Activated CD8-positive, alpha-beta memory T cell treated with anti-CD3 and anti-CD28 coated beads for 36 hours (primary cell): ENCODE measurements around the gene EFR3B. TPM values are rescaled to one million over a fixed set of nuclear protein-coding genes. Genes with fewer than 3 reads are reported as not detected.
"Not testable (repeated sequence)": the region's sequence is repeated elsewhere in the genome, so short reads cannot be mapped to it uniquely, and the experiment has no call there.

ENCODE experiments used
- CTCF ChIA-PET: fragments of 350-600 bp; sonication (Branson Sonifier 250); formaldehyde crosslinking; loops from one replicate; lab custom pipeline; 2021; ENCODE audit warnings: antibody characterized with exemption; lab: Charles Lee
- POLR2A ChIA-PET: fragments of 350-600 bp; sonication (Branson Sonifier 250); formaldehyde crosslinking; loops from one replicate; lab custom pipeline; 2021; ENCODE audit warnings: antibody characterized with exemption; lab: Charles Lee
- total RNA-seq, 2 experiments: library from RNA; stranded (reverse); gene quantifications; one replicate each; pipeline ENCODE4 v1.2.3, GENCODE V29; 2021

Gene EFR3B, protein sequence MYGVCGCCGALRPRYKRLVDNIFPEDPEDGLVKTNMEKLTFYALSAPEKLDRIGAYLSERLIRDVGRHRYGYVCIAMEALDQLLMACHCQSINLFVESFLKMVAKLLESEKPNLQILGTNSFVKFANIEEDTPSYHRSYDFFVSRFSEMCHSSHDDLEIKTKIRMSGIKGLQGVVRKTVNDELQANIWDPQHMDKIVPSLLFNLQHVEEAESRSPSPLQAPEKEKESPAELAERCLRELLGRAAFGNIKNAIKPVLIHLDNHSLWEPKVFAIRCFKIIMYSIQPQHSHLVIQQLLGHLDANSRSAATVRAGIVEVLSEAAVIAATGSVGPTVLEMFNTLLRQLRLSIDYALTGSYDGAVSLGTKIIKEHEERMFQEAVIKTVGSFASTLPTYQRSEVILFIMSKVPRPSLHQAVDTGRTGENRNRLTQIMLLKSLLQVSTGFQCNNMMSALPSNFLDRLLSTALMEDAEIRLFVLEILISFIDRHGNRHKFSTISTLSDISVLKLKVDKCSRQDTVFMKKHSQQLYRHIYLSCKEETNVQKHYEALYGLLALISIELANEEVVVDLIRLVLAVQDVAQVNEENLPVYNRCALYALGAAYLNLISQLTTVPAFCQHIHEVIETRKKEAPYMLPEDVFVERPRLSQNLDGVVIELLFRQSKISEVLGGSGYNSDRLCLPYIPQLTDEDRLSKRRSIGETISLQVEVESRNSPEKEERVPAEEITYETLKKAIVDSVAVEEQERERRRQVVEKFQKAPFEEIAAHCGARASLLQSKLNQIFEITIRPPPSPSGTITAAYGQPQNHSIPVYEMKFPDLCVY
- under 1 TPM; 0.17 to 0.25 TPM for total RNA-seq

DNA sequence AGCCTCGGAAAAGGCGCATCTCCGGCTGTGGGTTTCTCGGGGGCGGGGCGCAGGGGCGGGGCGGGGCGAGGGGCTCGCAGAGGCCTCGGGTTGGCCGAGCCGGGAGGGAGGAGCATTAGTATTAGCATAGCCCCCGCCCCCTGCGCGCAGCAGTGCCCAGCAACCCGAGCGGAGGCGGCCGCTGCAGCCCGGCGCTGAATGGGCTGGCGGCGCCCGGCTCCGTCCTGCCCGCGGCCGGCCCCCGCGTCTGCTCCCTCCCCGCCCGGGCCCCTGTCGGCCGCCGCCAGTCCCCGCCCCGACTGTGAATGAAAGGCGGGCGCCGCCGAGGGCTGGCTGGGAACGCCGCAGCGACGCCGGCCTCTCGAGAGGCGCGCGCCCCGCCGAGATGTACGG is at the start of gene EFR3B:
EFR3B (plus strand) TSS at position 149 of the 393 bp plus-strand sequence; CDS start at position 386, 237 bp downstream.
- ChIA-PET CTCF (no interaction called here), POLR2A (no interaction called here)

DNA sequence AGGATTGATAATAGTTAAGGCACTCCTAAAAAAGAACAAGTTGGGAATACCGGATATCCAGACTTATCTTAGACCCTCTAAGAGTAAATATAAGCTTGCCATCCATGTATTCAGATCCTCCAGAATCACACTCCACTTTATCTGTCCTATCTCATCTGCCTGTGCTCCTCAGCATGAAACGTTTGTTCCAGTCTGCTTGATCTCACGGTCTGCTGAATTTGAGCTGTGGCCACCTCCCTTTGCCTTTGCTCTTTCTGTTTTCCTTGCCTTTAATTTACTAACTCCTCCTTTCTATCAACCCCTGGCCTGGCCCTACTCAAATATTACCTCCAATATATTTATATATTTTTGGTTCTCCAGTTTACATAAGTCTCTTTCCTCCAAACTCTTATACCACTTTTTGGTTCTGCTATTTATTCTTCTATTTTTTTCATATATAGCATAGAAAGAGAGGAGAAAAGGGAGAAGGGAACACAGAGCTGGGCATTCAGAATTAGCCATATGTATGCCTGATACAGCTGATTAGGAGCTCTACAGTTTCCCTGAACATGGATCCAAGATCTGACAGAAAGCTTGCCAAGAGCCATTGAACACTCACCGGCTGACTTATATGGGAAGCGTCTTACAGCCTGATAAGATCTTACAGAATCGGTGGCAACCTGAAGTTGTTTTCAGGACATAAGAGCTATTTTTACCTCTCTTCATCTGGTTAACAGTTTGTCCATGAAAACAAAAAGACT is 48.3 kb upstream of the EFR3B start:
- POLR2A ChIA-PET = interaction anchor here (0.6 kb wide), 1 partner anchor 256 kb away, joined by 3 read pairs; no protein-coding TSS in a partner anchor
- CTCF ChIA-PET = interaction anchor here (1.4 kb wide), 1 partner anchor 18 kb away, joined by 5 read pairs; no protein-coding TSS in a partner anchor

DNA sequence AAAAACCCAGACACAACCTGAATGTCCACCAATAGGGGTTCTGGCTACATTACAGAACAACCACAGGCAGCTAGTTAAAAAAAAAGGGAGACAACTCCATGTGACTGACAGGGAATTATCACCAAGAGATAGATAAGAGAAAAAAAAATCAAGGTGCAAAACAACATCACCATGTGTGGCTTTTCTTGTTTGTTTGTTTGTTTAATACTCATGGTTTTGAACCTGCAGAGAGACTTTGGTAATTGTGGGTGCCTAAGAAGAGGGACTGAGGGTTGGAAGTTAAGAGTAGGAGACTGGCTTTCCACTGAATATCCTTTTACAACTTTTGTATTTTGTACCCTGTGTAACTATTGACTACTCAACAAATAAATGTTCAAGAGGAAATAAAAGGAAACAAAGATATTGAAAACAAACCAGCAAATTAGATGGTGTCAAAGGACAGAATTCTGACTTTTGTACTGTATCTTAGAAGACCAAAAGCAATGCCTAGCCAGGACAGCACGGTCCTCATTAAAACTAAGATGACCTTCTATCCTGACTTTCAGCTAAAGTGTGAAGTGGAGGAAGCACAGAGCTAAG is 47.6 kb upstream of the EFR3B start:
- POLR2A ChIA-PET = interaction anchor here (0.6 kb wide), 1 partner anchor 256 kb away, joined by 3 read pairs; no protein-coding TSS in a partner anchor
- CTCF ChIA-PET = interaction anchor here (0.6 to 1.4 kb wide), 2 partner anchors 14 to 19 kb away, joined by 3 to 5 read pairs; no protein-coding TSS in a partner anchor

DNA sequence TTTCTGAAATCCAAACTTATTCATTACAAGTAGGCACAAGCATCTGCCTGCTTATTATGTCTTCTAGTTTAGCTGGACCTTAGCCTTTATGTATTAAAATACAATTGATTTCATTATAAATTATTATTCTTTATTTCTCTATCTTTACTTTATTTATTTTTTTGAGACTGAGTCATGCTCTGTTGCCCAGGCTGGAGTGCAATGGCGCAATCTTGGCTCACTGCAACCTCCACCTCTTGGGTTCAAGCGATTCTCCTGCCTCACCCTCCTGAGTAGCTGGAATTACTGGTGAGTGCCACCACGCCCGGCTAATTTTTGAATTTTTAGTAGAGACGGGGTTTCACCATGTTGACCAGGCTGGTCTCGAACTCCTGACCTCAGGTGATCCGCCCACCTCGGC is 42.8 kb upstream of the EFR3B start:
- CTCF ChIA-PET = not testable (repeated sequence)

DNA sequence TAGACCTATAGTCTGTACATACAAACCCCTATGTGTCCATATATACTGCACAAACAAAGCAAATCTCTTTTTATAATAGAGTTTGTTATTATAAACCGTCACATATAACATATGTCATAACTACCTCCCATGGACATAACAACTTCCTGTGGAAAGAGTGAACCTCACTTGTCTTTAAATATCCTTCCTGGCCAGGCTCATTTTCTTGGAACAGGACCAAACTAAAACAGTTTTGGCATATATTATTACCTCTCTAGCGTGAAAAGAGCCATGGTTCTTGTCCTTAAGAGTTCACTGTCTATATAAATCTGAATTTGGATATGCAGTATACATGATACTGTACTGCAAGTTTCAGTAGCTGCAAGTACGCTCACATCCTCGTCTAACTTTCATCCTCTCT is 41.8 kb upstream of the EFR3B start:
- ChIA-PET CTCF (no interaction called here), POLR2A (no interaction called here)

More for the DNA sequence above, 42.8 kb upstream of the EFR3B start:
- POLR2A ChIA-PET = not testable (repeated sequence)

DNA sequence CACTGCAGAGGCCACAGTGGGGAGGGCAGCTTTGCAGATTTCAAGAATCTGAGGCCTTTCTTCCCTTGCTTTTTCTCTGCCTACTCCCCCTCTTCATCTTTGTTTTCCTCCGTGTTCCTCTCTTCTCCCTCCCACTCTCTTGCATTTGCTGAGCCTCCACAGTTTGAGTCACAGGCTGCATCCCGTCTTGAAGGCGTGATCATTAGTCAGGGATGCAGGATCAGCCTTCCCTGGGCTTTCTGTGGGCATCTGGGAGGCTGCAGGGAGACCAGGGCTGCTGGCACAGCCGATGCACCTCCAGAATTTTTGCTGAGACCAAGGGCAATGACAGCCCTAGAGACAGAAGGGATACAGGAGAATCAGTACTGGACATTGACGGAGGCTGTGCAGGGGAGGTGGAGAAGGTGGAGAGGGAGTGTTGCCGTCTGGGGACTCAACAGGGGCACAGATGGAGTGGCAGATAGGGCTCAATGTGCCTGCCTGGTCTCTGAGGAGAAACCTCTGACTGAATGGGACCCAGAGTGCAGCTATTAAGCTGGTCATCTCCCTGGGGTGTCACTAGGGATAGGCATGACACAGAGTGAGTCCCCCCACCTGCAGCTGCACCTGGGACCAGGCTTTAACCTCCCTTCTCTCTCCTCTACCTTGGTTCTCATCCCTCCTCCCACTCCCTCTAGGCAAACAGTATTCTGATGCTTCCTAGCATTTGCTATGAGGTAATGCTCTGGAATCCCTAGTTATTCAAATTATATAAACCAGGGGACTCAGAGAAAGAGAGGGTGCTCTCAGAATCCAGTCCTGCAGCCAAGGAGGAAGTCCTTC is 41.2 kb upstream of the EFR3B start:
- POLR2A ChIA-PET = no interaction called here
- CTCF ChIA-PET = no interaction called here

DNA sequence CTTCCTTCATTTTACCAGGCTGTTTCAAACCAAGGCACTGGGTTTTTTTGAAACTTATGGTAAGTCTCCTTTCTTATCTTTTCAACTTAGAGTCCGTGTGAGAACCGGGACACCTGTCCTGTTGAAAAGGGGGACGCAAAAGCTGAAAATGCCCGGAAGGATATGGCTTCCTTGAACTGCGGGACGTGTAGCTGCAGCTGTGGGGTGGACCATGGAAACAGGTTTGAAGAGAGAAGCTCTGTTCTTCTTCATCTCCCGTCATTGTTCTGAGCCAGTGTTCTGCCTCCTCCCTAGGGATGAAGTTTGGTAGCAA is 40.6 kb upstream of the EFR3B start:
- ChIA-PET POLR2A (no interaction called here), CTCF (no interaction called here)

DNA sequence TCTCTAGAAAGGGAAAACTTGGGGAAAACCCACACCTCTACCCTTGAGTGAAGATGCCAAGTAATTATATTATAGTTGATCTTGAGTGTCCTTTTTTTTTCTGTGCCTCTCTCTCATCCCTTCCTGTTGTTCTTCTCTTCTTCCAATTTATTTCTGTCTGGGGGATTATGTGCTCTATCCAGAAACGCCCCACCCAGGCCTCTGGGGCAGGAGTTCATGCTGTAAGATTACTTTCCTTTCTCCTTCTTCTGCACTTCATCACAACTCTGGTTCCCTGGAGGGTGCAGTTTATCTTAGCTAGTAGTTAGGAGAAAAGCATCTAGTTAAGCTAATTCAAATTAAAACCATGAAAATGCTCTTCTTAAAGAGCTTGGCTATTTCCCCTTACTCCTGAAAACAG is 39.8 kb upstream of the EFR3B start:
- ChIA-PET POLR2A (no interaction called here), CTCF (interaction anchor here (0.6 kb wide), 1 partner anchor 13 kb away, joined by 3 read pairs; no protein-coding TSS in a partner anchor)

DNA sequence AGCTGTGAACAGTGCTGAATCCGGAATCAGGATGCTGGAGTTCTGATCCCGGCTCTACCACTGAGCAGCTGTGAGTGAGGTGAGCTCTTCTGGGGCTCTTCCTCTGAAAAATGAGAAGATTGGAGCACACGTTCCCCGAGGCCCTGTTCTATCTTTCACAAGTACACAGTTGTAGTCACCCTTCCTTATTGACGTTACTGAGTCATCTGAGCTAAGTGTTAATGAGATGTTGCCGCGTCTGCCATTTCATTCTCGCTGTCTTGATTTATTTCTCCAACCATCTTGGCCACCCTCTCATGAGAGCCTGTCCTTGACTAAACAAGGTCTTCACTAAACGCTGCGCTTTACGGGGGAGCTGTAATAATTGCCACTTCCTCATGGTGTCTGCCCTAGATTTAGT is 31.9 kb upstream of the EFR3B start:
- ChIA-PET POLR2A (no interaction called here), CTCF (no interaction called here)

DNA sequence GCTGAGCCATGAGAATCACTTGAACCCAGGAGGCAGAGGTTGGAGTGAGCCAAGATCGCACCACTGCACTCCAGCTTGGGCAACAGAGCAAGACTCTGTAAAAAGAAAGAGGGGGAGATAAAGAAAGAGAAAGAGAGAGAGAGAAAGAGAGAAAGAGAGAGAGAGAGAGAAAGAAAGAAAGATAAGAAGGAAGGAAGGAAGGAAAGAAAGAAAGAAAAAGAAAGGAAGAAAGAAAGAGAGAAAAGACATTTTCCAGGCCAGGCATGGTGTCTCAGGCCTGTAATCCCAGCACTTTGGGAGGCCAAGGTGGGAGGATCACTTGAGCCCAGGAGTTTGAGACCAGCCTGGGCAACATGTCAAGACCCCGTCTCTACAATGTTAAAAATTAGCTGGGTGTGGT is 30.5 kb upstream of the EFR3B start:
- ChIA-PET POLR2A (interaction anchor here (0.7 kb wide), 1 partner anchor 34 kb away, joined by 4 read pairs; no protein-coding TSS in a partner anchor), CTCF (interaction anchor here (1.4 kb wide), 1 partner anchor 11 kb away, joined by 3 read pairs; no protein-coding TSS in a partner anchor)

DNA sequence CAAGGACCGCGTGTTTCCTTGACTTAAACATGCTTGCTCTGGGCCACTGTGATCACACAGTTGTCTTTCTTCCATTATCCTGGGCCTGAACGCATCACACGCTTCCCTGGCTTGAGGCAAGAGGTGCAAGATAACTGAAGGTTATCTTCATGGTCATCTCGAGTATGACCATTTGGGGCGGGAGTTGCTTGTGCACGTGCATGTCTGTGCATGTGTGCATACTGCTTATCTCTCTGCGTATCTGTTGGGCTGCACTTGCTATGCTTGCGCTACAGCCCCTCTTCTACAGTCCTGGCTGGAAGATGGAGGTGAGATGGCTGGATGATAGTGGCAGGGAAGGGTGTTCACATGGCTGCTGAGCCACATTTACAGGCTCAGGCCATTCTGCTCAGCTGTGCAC is 27.2 kb upstream of the EFR3B start:
- ChIA-PET CTCF (interaction anchor here (1.7 kb wide), 1 partner anchor 12 kb away, joined by 3 read pairs; no protein-coding TSS in a partner anchor), POLR2A (no interaction called here)

DNA sequence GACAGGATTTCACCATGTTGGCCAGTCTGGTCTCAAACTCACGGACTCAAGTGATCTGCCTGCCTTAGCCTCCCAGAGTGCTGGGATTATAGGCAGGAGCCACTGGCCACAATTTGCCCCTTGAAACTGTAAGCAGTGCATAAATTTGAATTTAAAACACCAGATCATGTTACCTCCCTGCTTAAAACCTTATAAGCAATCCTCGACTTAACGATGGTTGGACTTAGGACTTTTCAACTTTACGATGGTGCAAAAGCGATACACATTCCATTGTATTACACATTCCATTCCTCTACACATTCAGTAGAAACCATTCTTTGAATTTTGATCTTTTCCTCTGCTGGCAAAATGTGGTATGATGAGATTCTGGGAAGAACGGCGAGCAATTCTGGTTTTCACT is 23.2 kb upstream of the EFR3B start:
- CTCF ChIA-PET = no interaction called here
- POLR2A ChIA-PET = no interaction called here

DNA sequence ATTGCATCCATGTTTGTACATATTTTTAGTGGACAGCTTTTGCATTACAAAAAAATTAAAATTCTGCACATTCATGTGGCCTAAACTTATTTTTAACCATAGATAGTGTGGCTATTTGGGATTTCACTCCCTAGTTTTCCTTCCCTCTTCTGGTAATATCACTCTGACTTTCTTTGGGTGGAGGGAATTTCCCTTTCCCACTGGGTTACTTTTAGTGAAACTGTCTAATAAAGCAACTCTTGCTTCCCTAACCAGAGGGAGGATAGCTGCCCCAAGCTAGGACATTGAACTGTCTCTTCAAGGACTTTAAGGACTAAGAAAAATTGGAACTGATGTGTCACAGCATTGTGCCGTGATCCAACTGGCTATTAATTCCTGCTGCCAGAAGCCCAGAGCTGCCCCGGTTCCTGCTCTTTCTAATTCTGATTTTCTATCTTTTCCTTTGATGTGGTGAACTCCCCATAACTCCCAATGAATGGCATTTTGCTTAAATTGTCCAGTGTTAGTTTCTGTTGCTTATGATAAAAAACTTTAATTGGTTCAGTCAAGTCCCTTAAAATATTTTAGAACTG is 20.0 kb upstream of the EFR3B start:
- ChIA-PET CTCF (interaction anchor here (1.4 kb wide), 1 partner anchor 10 kb away, joined by 3 read pairs; no protein-coding TSS in a partner anchor), POLR2A (no interaction called here)

DNA sequence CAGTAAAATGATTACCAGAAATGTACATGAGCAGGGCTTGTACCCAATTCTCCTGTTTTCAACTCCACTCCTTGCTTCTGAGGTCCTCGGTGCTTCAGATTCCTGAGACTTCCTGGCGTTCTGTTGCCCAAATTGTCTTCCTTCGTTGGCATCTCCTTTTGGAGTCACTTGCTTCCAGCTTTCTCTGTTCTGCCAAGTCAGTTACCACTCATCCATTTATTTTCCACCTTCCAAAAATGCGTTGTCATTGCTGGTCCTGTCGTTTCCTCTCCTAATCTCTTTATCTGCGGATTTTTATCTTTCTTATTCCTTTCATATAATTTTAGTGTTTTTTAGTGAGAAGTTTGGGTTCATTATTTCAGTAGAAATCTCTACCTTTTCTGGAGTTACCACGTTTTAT is 18.5 kb upstream of the EFR3B start:
- ChIA-PET CTCF (no interaction called here), POLR2A (no interaction called here)

DNA sequence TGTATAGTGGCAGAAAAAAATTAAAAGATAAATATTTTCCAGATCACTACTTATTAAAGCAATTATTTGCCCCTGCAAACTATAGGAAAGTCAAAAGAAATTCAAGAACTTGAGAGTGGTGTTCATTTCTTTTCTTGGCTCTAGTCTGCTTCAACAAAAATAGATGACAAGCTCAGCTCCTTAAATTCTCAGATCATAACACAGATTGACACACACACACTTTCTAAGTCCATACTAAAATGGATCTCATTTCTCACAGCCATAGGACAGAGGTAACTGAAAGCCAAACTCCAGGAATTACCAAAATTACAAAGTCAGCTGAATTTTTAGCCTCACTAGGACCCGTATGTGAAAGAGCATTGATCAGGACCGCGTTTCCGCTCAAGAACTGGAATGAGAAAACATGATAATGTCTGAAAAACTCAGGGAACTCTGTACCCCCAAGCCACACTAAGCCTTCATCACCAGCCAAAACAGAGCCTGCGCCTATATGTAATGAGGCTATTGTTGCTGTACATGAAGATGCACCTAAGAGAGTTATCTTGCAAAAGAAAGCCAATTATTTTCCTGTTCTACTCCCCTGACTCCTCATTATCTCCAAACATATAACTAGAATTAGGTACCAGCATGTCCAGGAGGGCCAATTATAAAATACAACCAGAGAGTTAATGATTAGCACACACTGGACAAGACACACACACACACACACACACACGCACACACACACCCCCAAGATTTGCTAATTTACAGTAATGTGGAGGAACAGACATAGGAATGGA is 16.5 kb upstream of the EFR3B start:
- ChIA-PET CTCF (no interaction called here), POLR2A (no interaction called here)

DNA sequence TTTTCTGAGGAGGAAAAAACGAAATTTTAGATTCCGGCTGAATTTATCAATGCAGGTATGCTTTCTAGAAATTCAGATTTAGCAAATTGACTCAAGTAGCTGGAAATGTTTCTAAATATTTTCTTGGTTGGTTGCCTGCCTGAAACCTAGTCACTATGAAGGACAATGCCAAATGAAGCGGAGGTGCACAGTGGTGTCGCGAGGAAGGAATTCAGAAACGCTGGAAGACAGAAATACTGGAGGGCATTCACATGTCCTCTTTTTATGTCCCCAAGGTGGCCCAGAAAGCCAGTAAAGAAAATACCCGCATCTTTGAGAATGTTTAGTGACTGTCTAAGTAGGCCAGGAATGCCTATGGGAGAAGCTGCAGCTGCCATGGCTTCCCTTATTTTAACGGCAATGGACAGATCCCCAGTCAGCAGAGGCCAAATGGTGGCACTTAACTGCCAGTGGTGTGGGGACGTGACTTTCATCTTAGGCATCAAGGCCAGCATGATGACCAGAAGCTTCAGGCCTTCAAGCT is 15.8 kb upstream of the EFR3B start:
- POLR2A ChIA-PET = interaction anchor here (0.6 kb wide), 1 partner anchor 92 kb away, joined by 3 read pairs; no protein-coding TSS in a partner anchor
- CTCF ChIA-PET = no interaction called here

DNA sequence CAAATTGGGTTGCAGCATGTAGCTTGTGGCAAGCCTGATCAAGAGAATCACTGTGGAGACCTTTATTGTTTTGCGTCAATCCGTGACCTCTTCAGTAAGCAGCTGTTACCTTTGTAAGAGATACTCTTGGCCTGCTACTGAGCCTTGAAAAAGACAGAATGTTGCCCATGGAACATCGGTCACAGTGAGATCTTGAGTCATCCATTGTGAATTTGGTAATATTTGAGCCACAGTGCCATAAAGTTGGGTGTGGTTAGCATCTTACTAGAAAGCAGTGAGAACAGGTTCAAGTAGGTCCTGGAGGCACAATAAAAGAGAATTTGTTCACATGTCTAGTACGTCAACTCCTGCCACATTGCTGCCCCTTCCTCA is 12.7 kb upstream of the EFR3B start:
- ChIA-PET CTCF (no interaction called here), POLR2A (no interaction called here)
